Esophagus squamous epithelium (tissue), 4 donors: ENCODE measurements around the gene MGAT1.

ENCODE experiments used
- CTCF ChIP-seq, 6 experiments: fragments of 450-650 bp in 4 of 6; fragments of 200-600 bp in 2 of 6; sonication (generic) in 2 of 6; IDR thresholded peaks; one replicate each; pipeline ENCODE4 v1.5.1; 2016 to 2019; ENCODE audit warnings: antibody characterized with exemption in 6 of 6, mild to moderate bottlenecking in 4 of 6, moderate library complexity in 4 of 6
- POLR2A ChIP-seq, 4 donors: fragments of 450-650 bp; IDR thresholded peaks; one replicate each; pipeline ENCODE4 v1.6.1; 2017; ENCODE audit warnings: antibody characterized with exemption in 4 of 4, mild to moderate bottlenecking in 4 of 4, moderate library complexity in 3 of 4

GRCh38 chr5:180742727-180743126, 59.9 kb downstream of the MGAT1 start:
- TF ChIP-seq CTCF (IDR thresholded peaks at IDR 0.05) (no peak), POLR2A (IDR thresholded peaks at IDR 0.05) (no peak)
